Right lobe of liver (tissue), 6 donors: ENCODE measurements around the gene PRDM1. TPM values are rescaled to one million over a fixed set of nuclear protein-coding genes. Genes with fewer than 3 reads are reported as not detected.

ENCODE experiments used
- ATAC-seq, 4 donors: fragments of 200-7000 bp; cut with Tn5 transposase; one replicate each; pipeline ENCODE4 v1.9.1; 2020; ENCODE audit warnings: mild to moderate bottlenecking in 4 of 4, moderate library complexity in 4 of 4
- DNase-seq, 3 donors: peaks; one replicate each; pipeline ENCODE4 v3.0.0-alpha.2; 2020
- H3K27ac ChIP-seq, 3 donors: fragments of 200-600 bp; one replicate each; pipeline ENCODE4 v1.8.0; 2022
- H3K27me3 ChIP-seq, 2 donors: fragments of 200-600 bp; one replicate each; pipeline ENCODE4 v1.8.0; 2022
- H3K36me3 ChIP-seq, 4 donors: fragments of 200-600 bp; sonication (generic) in 1 of 4; one replicate each; pipeline versions ENCODE4 v1.5.1 to v1.8.0; 2017 to 2022; ENCODE audit warnings: control low read depth in 1 of 4
- H3K4me1 ChIP-seq, 4 donors: fragments of 200-600 bp; sonication (generic) in 1 of 4; one replicate each; pipeline versions ENCODE4 v1.5.1 to v1.8.0; 2017 to 2022; ENCODE audit warnings: control low read depth in 1 of 4
- H3K4me3 ChIP-seq, 3 donors: fragments of 200-600 bp; one replicate each; pipeline ENCODE4 v1.8.0; 2022
- H3K9me3 ChIP-seq, 4 donors: fragments of 200-600 bp; sonication (generic) in 1 of 4; one replicate each; pipeline versions ENCODE4 v1.5.1 to v1.8.0; 2017 to 2022; ENCODE audit warnings: control low read depth in 1 of 4
- POLR2A ChIP-seq: fragments of 450-650 bp; IDR thresholded peaks from one replicate; pipeline ENCODE4 v1.6.1; 2017; ENCODE audit warnings: antibody characterized with exemption, mild to moderate bottlenecking
- WGBS: methylation state at CpG from one replicate; pipeline ENCODE4 v1.1.6; 2018; ENCODE audit warnings: low coverage, low lambda C conversion rate; ENCODE audit not compliant: insufficient coverage; ENCODE audit errors: missing lambda C conversion rate; 5-methylcytosine and 5-hydroxymethylcytosine counted together
- intact Hi-C, 2 donors: fragments of 100-400 bp; cut with DNase I; formaldehyde crosslinking; loops; one replicate each; pipeline versions ENCODE4 v1.11.2 to v1.14.1; 2022
- total RNA-seq, 6 experiments: library from RNA; depleted of rRNA in 2 of 6; stranded (reverse); fragments of >200 nt in 2 of 6; fragmentation: NEBNext Ultra II Directional in 3 of 6; extraction: Animal tissue kit (Norgen Biotek cat#: 25700) in 3 of 6; gene quantifications; one replicate each; pipeline versions ENCODE4 v1.1.0 to v1.2.4, GENCODE V29; 2016 to 2023
- TF ChIP-seq, protein P1 (sequence below), 4 donors: fragments of 200-600 bp in 3 of 4; fragments of 450-650 bp in 1 of 4; IDR thresholded peaks; one replicate each; pipeline versions ENCODE4 v1.5.1 to v1.8.0; 2016 to 2022; ENCODE audit warnings: antibody characterized with exemption in 4 of 4, mild to moderate bottlenecking in 2 of 4
- donor health status: DM: no; HTN: yes; CAD: no.
- donor health status: DM: no; HTN: no; CAD: no.
- donor health status: DM: no; HTN: no; CAD: no.
- donor health status: DM: no; HTN: yes; CAD: no.
- donor health status: DM: no; HTN: yes; CAD: no.

Gene PRDM1
- total RNA-seq, 6 experiments from 2014 or later: 0.86 to 2.8 (median 1.3) TPM

DNA sequence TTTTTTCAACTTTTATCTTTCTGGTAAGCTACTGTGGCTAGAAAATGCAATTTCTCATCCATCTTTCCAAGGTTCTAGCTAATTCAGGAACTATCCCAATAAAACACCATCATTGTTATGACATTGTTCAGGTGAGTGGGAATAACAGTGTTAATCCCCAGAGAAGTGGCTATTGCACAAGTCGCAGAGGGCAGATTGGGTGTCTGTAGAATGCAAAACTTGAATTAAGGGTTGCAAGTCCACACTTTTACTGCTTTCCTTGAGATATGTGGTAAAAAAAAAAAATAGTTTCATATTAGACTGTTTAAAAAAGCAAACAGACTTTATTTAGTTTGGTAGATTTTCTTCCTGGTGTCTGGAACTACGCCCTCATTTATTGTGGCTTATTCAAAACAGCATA, 41.1 kb upstream of the PRDM1 start:
- Histone ChIP-seq H3K4me1 (no peaks in the 10 kb centered on the region), H3K27me3 (no peaks in the 10 kb centered on the region), H3K36me3 (no peaks in the 10 kb centered on the region), H3K4me3 (no peak overlapping the region), H3K9me3 (no peaks in the 10 kb centered on the region), H3K27ac (no peak overlapping the region)
- no peak for DNase-seq
- intact Hi-C loops: no loop called here
- ATAC-seq: no peak
- no peak for TF ChIP-seq POLR2A
- TF ChIP-seq, protein P1, sequence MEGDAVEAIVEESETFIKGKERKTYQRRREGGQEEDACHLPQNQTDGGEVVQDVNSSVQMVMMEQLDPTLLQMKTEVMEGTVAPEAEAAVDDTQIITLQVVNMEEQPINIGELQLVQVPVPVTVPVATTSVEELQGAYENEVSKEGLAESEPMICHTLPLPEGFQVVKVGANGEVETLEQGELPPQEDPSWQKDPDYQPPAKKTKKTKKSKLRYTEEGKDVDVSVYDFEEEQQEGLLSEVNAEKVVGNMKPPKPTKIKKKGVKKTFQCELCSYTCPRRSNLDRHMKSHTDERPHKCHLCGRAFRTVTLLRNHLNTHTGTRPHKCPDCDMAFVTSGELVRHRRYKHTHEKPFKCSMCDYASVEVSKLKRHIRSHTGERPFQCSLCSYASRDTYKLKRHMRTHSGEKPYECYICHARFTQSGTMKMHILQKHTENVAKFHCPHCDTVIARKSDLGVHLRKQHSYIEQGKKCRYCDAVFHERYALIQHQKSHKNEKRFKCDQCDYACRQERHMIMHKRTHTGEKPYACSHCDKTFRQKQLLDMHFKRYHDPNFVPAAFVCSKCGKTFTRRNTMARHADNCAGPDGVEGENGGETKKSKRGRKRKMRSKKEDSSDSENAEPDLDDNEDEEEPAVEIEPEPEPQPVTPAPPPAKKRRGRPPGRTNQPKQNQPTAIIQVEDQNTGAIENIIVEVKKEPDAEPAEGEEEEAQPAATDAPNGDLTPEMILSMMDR (IDR thresholded peaks at IDR 0.05): no peak
- WGBS: 70% methylated on average over 2 of the region's 2 CpGs

DNA sequence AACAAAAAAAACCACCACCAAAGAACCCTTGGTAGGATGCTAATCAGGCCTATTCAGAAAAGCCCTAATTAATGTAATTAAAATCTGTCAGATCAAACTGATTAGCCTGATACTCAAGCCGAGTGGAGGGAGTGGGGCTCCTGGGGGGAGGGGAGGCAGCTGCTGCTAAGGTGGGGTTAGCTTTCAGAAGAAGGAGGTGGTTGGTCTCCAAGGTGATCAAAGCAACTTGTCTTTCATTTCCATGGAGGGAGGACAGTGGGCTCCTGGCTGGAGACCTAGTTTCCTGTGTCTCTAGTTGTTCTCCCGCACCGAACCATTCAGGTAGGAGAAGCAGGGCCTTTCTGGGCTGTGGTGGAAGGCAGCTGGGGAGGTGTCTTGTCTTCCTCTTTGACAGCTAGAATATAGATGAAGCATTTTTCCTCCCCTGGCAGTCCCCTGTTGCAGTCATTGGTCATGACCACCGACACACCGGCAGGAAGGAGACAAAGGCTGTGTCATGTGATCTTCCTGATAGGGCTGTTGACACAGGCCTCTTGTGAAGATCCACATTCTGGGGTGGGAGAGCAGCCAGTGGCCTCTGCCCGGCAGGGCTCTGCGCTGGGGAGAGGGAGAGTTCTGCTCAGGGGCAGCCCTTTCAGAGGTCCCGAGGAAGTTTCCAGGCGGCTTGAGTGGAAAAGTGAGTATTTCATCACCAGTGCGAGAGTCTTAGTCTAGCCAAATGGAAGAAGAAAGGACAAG, 39.9 kb upstream of the PRDM1 start:
- intact Hi-C loops: no loop called here
- 35% methylated on average over 8 of the region's 10 CpGs for WGBS
- ATAC-seq: no peak

DNA sequence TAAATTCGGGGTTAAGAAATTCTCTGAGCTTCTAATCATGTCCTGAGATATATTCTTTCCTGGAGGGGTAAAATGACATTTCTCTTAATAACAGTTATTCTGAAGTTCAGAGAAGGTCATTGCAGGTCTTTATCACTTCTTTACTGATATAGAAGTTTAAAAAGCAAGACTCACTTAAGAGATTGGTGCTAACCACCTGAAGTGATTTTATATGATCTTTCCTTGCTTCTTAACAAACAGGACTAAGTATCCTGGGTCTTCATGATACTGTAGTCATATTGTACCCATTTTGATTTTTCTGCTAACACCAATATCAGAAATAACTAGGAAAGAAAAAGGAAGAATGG, 39.3 kb upstream of the PRDM1 start:
- no peak overlapping the region for H3K27ac ChIP-seq
- no peaks in the 10 kb centered on the region for H3K9me3 ChIP-seq
- no peak overlapping the region for H3K4me3 ChIP-seq
- DNase-seq (no peak), ATAC-seq (no peak)
- WGBS: 85% methylated on average over 1 of the region's 1 CpG
- no peaks in the 10 kb centered on the region for H3K36me3 ChIP-seq
- no peak for TF ChIP-seq POLR2A
- TF ChIP-seq, protein P1 (IDR thresholded peaks at IDR 0.05): no peak
- intact Hi-C loops: no loop called here
- H3K4me1 ChIP-seq: no peaks in the 10 kb centered on the region
- H3K27me3 ChIP-seq: no peaks in the 10 kb centered on the region

More for the DNA sequence above, 39.9 kb upstream of the PRDM1 start:
- Histone ChIP-seq H3K27ac (no peak overlapping the region), H3K9me3 (no peaks in the 10 kb centered on the region), H3K4me1 (no peaks in the 10 kb centered on the region), H3K4me3 (no peak overlapping the region), H3K36me3 (no peaks in the 10 kb centered on the region), H3K27me3 (no peaks in the 10 kb centered on the region)
- DNase-seq: no peak
- TF ChIP-seq POLR2A: no peak
- TF ChIP-seq, protein P1 (IDR thresholded peaks at IDR 0.05): no peak

DNA sequence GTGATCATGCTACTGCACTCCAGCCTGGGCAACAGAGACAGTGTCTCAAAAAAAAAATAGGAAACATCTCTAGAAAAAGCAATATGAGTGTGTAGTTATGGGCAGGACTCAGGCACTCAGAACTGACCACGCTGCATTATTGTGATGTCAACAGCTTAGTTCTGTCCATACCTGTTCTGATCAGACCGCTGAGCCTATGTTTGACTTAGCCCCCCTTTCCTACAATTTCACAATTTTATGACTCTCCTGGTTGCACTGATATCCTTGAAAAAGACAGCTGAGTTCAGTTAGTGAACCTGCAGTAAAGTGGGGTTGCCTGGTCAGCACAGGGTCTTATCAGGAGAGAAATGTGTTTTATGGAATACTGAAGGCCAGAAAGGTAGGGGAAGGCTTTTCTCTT, 37.8 kb upstream of the PRDM1 start:
- Histone ChIP-seq H3K9me3 (no peaks in the 10 kb centered on the region), H3K27me3 (peaks cover 0 to 5% of the 10 kb centered on the region in 2 donors), H3K36me3 (no peaks in the 10 kb centered on the region), H3K27ac (no peak overlapping the region), H3K4me3 (no peak overlapping the region), H3K4me1 (no peaks in the 10 kb centered on the region)
- intact Hi-C loops: no loop called here
- ATAC-seq: no peak
- WGBS: no CpG with 5 or more reads among the region's 2 CpGs
- no peak for TF ChIP-seq POLR2A
- TF ChIP-seq, protein P1 (IDR thresholded peaks at IDR 0.05): no peak
- DNase-seq: no peak
